ENCODE measurements around the gene STK40.

The STK40 gene

DNA sequence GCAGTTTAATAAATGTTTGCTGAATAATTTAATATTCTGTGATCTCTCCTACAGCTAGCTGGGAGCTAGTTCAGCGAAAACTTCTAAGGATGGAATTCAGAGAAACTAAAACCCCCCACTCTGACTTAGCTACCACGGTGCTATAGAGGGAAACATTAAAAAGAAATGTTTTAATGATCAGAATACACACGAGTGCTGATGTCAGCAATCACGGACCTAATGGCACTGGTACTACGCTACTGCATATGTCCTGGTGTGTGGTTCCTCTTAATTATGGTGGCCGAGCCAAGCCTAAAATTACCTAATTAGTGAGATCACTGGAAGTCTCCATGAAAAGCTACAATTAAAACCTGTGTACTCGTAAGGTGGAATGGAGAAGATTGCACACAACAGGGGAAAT is 35.9 kb upstream of the STK40 start:
- Histone ChIP-seq H3K27ac (no peak overlapping the region), H3K27me3 (ENCODE audit: control insufficient read depth, insufficient read depth, low read length) (no peaks in the 10 kb centered on the region), H3K36me3 (ENCODE audit: control insufficient read depth, insufficient read depth, low read length) (no peaks in the 10 kb centered on the region), H3K9me3 (ENCODE audit: control insufficient read depth, low read length) (no peaks in the 10 kb centered on the region), H3K4me3 (ENCODE audit: low read depth, low read length) (no peak overlapping the region), H3K4me1 (no peaks in the 10 kb centered on the region), H3K4me2 (ENCODE audit: low read length) (no peak overlapping the region), H3K79me2 (no peaks in the 10 kb centered on the region), H2AFZ (no peak overlapping the region), H3K9ac (no peak overlapping the region)
- TF ChIP-seq, protein P1, sequence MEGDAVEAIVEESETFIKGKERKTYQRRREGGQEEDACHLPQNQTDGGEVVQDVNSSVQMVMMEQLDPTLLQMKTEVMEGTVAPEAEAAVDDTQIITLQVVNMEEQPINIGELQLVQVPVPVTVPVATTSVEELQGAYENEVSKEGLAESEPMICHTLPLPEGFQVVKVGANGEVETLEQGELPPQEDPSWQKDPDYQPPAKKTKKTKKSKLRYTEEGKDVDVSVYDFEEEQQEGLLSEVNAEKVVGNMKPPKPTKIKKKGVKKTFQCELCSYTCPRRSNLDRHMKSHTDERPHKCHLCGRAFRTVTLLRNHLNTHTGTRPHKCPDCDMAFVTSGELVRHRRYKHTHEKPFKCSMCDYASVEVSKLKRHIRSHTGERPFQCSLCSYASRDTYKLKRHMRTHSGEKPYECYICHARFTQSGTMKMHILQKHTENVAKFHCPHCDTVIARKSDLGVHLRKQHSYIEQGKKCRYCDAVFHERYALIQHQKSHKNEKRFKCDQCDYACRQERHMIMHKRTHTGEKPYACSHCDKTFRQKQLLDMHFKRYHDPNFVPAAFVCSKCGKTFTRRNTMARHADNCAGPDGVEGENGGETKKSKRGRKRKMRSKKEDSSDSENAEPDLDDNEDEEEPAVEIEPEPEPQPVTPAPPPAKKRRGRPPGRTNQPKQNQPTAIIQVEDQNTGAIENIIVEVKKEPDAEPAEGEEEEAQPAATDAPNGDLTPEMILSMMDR (IDR thresholded peaks at IDR 0.05) = no peak

DNA sequence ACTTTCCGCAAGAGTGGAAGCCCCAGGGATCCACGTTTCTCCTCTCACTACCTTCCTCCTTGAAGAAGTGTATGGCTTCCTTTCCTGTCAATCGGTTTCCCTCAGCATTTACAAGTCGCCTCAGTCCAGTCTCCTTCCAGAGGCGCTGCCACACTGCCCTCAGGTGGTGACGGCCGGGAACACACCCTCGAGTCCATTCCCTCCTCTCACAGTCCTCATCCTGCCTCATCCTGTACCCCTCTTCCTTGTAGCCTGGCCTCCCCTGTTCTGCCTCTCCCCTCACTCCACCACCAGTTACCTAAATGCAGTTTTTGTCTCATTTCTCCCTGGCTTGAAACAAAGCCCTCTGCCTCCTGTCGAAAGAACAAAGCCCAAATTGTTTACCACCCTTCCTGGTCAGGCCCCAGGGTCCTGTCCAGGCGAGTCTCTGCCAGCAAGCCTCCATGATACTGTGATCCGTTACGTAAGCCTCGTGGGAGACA is 35.2 kb upstream of the STK40 start:
- Histone ChIP-seq H3K36me3 (ENCODE audit: control insufficient read depth, insufficient read depth, low read length) (no peaks in the 10 kb centered on the region), H3K4me3 (ENCODE audit: low read depth, low read length) (no peak overlapping the region), H3K27me3 (ENCODE audit: control insufficient read depth, insufficient read depth, low read length) (no peaks in the 10 kb centered on the region), H3K4me2 (ENCODE audit: low read length) (no peak overlapping the region), H2AFZ (no peak overlapping the region), H3K4me1 (no peaks in the 10 kb centered on the region), H3K9me3 (ENCODE audit: control insufficient read depth, low read length) (no peaks in the 10 kb centered on the region), H3K9ac (no peak overlapping the region), H3K27ac (no peak overlapping the region), H3K79me2 (no peaks in the 10 kb centered on the region)
- TF ChIP-seq, protein P1 (IDR thresholded peaks at IDR 0.05) = peak; percentile 75

DNA sequence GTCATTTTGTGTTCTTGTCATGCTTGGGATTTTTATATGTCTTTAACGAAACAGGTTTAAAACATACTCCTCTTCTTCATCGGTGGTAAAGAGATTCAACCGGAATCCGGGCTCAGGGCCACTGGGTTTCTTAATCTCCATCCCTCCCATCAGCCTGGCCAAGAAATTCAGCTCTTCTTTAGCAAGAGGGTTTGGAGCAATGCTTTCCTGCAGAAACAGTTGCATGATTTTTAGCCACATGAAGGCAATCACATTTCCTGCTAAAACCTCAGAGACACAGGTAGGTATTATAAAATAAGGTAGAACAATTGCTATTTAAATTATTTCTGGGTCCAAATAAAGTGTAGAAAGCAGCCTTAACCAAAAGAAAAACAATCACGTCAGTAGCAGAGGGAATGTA is 34.7 kb upstream of the STK40 start:
- TF ChIP-seq, protein P1 (IDR thresholded peaks at IDR 0.05) = no peak
- no peak overlapping the region for H2AFZ ChIP-seq
- H3K4me3 ChIP-seq (ENCODE audit: low read depth, low read length) = no peak overlapping the region
- H3K79me2 ChIP-seq = no peaks in the 10 kb centered on the region
- H3K9ac ChIP-seq = no peak overlapping the region
- no peaks in the 10 kb centered on the region for H3K36me3 ChIP-seq (ENCODE audit: control insufficient read depth, insufficient read depth, low read length)
- H3K27me3 ChIP-seq (ENCODE audit: control insufficient read depth, insufficient read depth, low read length) = no peaks in the 10 kb centered on the region
- no peak overlapping the region for H3K27ac ChIP-seq
- no peak overlapping the region for H3K4me2 ChIP-seq (ENCODE audit: low read length)
- no peaks in the 10 kb centered on the region for H3K4me1 ChIP-seq
- H3K9me3 ChIP-seq (ENCODE audit: control insufficient read depth, low read length) = no peaks in the 10 kb centered on the region

DNA sequence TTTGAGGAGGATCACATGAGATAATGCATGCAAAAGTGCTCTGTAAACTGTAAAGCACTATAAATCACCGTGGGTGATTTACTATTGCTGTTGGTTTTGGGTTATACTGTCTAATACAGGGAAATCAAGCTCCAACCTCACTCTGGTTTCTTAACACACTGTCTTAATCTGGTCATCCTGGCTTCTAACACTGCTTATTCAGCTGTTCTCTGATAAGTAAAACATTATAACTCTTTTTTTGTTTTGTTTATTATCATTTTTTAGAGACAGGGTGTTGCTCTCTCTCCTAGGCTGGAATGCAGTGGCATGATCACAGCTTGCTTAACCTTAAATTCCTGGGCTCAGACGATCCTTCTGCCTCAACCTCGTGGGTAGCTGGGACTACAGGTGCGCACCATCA is 33.8 kb upstream of the STK40 start:
- no peak overlapping the region for H3K4me2 ChIP-seq (ENCODE audit: low read length)
- no peaks in the 10 kb centered on the region for H3K79me2 ChIP-seq
- no peaks in the 10 kb centered on the region for H3K27me3 ChIP-seq (ENCODE audit: control insufficient read depth, insufficient read depth, low read length)
- H2AFZ ChIP-seq = no peak overlapping the region
- H3K9ac ChIP-seq = no peak overlapping the region
- no peaks in the 10 kb centered on the region for H3K9me3 ChIP-seq (ENCODE audit: control insufficient read depth, low read length)
- H3K27ac ChIP-seq = no peak overlapping the region
- H3K4me3 ChIP-seq (ENCODE audit: low read depth, low read length) = no peak overlapping the region
- H3K36me3 ChIP-seq (ENCODE audit: control insufficient read depth, insufficient read depth, low read length) = no peaks in the 10 kb centered on the region
- TF ChIP-seq, protein P1 (IDR thresholded peaks at IDR 0.05) = no peak
- H3K4me1 ChIP-seq = no peaks in the 10 kb centered on the region

DNA sequence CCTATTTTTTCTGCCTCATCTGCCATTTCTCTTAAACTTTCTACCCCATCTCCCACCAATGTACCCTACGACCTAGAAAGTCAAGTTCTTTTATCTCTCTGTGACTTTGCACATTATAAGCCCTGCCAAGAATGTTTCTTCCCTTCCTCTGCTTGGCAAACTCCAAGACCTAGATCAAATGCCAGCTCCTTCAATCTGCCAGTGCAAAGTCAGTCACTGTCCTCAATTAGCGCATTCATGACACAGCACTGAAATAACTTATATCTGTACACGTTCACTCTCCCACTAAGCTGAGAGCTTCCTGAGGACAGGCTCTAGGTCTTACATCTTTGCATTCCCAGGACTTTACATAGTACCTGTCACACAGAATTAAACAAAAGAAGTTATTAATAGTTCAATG is 33.4 kb upstream of the STK40 start:
- TF ChIP-seq, protein P1 (IDR thresholded peaks at IDR 0.05) = no peak
- no peaks in the 10 kb centered on the region for H3K27me3 ChIP-seq (ENCODE audit: control insufficient read depth, insufficient read depth, low read length)
- H2AFZ ChIP-seq = no peak overlapping the region
- H3K9ac ChIP-seq = no peak overlapping the region
- H3K4me1 ChIP-seq = no peaks in the 10 kb centered on the region
- H3K9me3 ChIP-seq (ENCODE audit: control insufficient read depth, low read length) = no peaks in the 10 kb centered on the region
- no peaks in the 10 kb centered on the region for H3K36me3 ChIP-seq (ENCODE audit: control insufficient read depth, insufficient read depth, low read length)
- no peak overlapping the region for H3K4me3 ChIP-seq (ENCODE audit: low read depth, low read length)
- H3K4me2 ChIP-seq (ENCODE audit: low read length) = no peak overlapping the region
- H3K27ac ChIP-seq = no peak overlapping the region
- H3K79me2 ChIP-seq = no peaks in the 10 kb centered on the region
